ENCODE measurements around the gene MATCAP1.

GRCh38 chr16:67192781-67193361 lies 9.1 kb upstream of the MATCAP1 start:
- TF ChIP-seq RCOR1 (conservative IDR thresholded peaks at IDR 0.05; ENCODE audit: low read depth, low read length) (no peak), POLR2AphosphoS2 (IDR thresholded peaks at IDR 0.05; ENCODE audit: low read depth, low read length) (no peak), EZH2 (IDR thresholded peaks at IDR 0.05; ENCODE audit: borderline replicate concordance, control insufficient read depth, low read depth, low read length) (no peak), CREM (IDR thresholded peaks at IDR 0.05; ENCODE audit: low read depth) (no peak), REST (IDR thresholded peaks at IDR 0.05; ENCODE audit: low read depth, low read length) (no peak), ZNF24 (IDR thresholded peaks at IDR 0.05) (no peak), ZNF274 (IDR thresholded peaks at IDR 0.05; ENCODE audit: insufficient read depth, insufficient read length) (no peak), CTCF (IDR thresholded peaks at IDR 0.05 in 2 of 3, conservative IDR thresholded peaks at IDR 0.05 in 1 of 3; ENCODE audit: control insufficient read depth in 2 of 3, extremely low read depth in 1 of 3, insufficient read depth in 1 of 3, low read depth in 3 of 3, low read length in 3 of 3) (no peak), POLR2A (IDR thresholded peaks at IDR 0.05; ENCODE audit: low read depth, low read length) (no peak; the same call in 1 of the 2 replicates), SP1 (IDR thresholded peaks at IDR 0.05; ENCODE audit: low read depth, low read length) (no peak), ETV6 (conservative IDR thresholded peaks at IDR 0.05 in 1 of 2, IDR thresholded peaks at IDR 0.05 in 1 of 2; ENCODE audit: borderline replicate concordance in 1 of 2, low read depth in 1 of 2) (no peak)
